Nucleus accumbens (tissue), 56 donors: ENCODE measurements around the gene CHFR.
A peak's percentile ranks its signal among the peaks of the same experiment; 100 is the strongest.
"Not testable (repeated sequence)": the region's sequence is repeated elsewhere in the genome, so short reads cannot be mapped to it uniquely, and the experiment has no call there.

Source experiments
- DNase-seq, 56 donors: peaks; one replicate each; lab custom pipeline; 2025; lab: John Stamatoyannopoulos, UW

CHFR gene

GRCh38 chr12:132847363-132848356, 39.7 kb downstream of the CHFR start:
- DNase-seq: no peak

- not testable (repeated sequence) for DNase-seq
These were observed 42.7 kb downstream of the CHFR start for GRCh38 chr12:132844681-132845080.

- DNase-seq: no peak
These were observed 44.9 kb downstream of the CHFR start for GRCh38 chr12:132842449-132843045.

GRCh38 chr12:132841151-132841550, 46.3 kb downstream of the CHFR start:
- no peak for DNase-seq

DNA sequence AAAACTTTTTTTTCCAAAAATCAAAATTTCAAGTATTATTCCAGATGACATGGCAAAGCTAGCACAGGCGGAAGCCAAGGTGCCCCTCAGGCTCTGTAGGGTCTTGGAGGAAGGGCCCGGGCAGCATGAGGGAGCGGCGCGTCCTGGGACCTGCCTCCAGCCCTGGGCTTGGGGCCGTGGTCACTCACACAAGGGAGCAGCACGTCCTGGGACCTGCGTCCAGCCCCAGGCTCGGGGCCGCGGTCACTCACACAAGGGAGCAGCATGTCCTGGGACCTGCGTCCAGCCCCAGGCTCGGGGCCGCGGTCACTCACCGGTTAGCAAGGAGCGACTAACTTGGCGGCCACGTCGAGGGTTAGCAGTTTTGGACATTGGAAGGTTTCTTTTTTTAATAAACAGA, 46.9 kb downstream of the CHFR start:
- no peak for DNase-seq

GRCh38 chr12:132839558-132840235, 47.7 kb downstream of the CHFR start:
- no peak for DNase-seq

- DNase-seq: no peak
These were observed 48.9 kb downstream of the CHFR start for GRCh38 chr12:132838410-132839080.

- peak in 3 of 56 donors; percentile 6 to 18 (median 12) for DNase-seq
These were observed 49.6 kb downstream of the CHFR start for GRCh38 chr12:132837693-132838409.

DNA sequence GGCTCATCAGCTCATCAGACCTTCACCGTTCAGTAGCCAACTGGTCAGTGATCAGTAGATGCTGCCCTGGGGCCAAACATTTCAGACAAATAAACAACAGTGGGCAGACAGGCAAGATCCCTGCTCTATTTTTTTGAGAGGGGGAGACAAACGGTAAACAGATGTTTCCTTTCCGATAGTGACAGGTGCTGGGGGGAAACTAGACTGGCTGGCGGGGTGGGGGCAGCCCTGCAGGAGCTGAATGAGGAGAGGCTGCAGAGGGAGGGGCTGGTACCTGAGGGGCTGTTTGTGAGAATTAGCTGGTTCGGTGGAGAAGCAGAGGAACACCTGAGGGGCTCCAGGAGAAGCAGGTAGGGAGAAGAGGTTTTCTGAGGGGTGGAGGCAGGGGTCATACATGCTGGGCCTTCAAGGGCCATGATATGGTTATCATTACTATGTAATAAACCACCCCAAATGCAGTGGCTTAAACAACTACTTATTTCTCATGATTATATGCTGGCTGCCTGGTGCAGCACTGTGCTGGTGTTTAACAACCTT, 50.5 kb downstream of the CHFR start:
- DNase-seq: no peak

DNA sequence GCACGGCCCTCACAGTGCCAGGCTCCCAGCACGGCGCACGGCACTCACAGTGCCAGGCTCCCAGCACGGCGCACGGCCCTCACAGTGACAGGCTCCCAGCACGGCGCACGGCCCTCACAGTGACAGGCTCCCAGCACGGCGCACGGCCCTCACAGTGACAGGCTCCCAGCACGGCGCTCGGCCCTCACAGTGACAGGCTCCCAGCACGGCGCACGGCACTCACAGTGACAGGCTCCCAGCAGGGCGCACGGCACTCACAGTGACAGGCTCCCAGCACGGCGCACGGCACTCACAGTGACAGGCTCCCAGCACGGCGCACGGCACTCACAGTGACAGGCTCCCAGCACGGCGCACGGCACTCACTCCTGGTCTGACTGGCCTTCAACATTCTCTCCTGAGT, 51.2 kb downstream of the CHFR start:
- not testable (repeated sequence) for DNase-seq

DNA sequence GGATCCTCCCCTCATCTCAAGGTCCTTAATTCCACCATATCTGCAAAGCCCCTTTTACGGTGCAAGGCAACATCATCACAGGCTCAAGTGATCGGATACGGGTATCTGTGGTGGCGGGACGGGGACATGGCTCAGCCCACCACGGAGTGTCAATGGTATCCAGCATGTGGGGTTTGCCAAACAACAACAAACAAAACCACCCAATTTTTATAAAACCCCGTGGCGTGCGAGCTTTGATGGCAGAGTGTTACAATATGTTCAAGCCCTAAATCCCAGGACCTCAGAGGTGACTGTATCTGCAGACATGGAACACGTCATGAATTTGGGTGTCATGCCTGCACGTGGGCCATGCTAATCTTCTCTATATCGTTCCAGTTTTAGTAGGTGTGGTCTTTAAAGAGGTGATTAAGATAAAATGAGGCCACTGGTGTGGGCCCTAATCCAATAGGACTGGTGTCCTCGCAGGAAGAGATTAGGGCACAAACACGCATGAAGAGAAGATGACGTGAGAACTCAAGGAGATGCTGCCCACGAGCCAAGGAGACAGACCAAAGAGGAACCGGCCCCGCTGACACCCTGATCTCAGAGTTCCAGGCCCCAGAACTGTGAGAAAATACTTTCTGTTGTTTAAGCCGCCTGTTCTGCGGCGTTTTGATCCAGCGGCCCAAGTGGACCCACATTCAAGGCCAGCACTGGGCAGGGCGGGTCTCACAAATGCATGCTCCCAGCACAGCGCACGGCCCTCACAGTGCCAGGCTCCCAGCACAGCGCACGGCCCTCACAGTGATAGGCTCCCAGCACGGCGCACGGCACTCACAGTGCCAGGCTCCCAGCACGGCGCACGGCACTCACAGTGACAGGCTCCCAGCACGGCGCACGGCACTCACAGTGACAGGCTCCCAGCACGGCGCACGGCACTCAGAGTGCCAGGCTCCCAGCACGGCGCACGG, 52.1 kb downstream of the CHFR start:
- no peak for DNase-seq

DNA sequence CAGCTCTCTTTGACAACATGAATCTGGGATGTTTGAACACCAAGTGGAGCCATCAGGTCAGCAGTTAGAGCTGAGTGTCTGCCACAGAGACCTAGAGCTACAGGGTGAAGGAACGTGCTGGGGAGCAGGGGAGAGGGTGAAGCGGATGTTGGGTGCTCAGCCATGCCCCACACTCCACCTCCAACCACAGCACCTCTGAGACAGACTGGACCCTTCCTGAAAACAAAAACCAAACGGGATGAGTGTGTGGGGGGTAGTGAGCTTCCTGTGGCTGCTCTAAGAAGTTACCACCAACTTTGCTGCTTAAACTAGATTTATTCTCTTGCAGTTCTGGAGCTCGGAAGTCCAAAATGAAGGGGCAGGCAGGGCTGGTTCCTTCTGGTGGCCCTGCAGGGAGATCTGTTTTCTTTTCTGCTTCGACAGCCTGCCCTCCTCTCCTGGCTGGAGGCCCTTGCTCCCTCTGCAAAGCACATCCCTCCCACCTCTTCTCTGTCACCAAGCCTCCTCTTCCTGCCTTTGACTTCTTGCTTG, 53.2 kb downstream of the CHFR start:
- DNase-seq: no peak

- no peak for DNase-seq
These were observed 54.1 kb downstream of the CHFR start for GRCh38 chr12:132833341-132833740.

GRCh38 chr12:132831771-132832170, 55.6 kb downstream of the CHFR start:
- no peak for DNase-seq

GRCh38 chr12:132828706-132829534, 58.5 kb downstream of the CHFR start, which contains the start of gene GOLGA3:
GOLGA3 (minus strand) TSS chr12:132828869; CDS start chr12:132822128, 6,741 bp downstream.
- DNase-seq: peak; percentile 32 to 95 (median 86)

DNA sequence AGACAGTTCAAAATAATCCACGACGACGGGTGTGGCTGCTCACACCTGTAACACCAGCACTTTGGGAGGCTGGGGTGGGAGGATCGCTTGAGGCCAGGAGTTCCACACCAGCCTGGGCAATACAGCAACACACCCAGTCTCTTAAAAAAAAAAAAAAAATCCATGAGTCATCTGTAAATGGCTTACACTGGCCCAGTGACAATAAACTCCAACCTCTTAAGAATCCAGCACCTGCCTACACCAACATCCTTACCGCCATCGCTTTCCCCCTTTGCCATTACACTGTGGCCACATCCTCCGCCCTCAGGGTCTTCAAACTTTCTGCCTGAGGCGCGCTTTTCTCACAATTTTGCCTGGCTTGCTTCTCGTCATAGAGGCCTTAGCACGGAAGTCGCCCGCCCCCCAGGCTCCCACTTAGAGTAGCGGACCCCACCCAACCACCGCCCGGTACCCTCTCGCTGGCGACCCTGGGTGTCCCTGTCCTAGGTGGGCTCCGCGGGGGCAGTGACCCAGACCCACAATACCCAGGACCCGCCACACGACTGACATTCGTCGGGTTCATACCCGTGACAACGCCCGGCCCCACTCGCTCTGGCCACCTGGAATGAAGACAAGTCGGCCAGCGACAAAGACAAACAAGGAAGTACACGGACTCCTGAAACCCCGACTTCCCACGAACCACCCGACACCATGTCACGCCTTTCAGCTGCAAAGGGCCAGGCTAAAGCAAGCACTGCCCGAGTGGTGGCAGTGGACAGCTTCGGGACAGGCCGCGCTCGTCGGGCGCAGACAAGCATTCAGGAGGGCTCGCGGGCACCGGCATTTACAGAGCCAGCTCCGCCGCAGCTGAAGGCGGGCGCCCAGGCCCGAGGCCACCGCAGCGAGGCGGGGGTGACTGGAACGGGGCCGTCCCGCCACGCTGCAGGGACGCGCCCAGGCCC, 59.4 kb downstream of the CHFR start:
- peak in 4 of 56 donors; percentile 30 to 43 (median 37) for DNase-seq
